Medulla oblongata (tissue), 1 donor: ENCODE measurements around the gene ARFGAP3.

Experiments used
- DNase-seq: peaks from one replicate; pipeline ENCODE4 v3.0.0-alpha.2; 2015; ENCODE audit errors: extremely low spot score

Gene ARFGAP3

DNA sequence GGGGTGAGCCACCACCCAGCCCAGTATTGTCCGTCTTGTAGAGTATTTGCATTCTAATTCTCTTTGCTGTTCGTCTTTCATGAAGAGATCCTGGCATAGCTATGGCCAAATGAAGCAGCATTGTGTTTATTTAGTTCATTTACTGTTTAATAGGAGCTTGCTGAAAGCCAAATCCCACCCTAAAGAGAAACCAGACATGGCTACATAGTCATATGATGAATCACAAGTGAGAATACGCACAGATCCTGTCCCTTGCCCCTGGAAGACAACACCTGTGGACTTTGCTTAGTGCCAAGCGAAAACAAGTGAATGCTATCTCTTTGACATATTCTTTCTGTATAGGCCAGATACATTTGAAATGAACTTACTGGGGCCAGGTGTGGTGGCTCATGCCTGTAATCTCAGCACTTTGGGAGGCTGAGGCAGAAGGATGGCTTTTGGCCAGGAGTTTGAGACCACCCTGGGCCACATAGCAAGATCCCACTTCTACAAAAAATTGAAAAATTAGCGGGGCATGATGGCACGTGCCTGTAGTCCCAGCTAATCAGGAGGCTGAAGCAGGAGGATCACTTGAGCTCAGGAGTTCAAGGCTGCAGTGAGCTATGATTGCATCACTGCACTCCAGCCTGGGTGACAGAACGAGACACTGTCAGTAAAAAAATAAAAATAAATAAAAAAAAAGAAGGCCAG is 5.1 kb upstream of the ARFGAP3 start:
- no peak for DNase-seq

DNA sequence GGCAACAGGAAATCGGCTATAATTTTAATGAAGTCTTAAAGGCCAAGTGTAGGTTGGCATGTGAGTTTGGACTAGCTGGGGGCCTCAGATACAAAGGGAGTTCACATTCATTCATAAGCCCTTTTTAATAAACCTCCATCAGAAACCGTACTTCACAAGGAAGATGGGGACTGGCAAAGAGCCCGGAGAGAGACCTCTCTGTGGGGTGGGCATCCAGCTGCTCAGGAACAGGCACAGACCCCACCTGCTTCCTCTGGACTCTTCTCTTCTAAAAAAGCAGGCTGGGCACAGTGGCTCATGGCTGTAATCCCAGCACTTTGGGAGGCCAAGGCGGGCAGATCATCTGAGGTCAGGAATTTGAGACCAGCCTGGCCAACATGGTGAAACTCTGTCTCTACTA is 3.9 kb upstream of the ARFGAP3 start:
- peak; percentile 37 for DNase-seq

DNA sequence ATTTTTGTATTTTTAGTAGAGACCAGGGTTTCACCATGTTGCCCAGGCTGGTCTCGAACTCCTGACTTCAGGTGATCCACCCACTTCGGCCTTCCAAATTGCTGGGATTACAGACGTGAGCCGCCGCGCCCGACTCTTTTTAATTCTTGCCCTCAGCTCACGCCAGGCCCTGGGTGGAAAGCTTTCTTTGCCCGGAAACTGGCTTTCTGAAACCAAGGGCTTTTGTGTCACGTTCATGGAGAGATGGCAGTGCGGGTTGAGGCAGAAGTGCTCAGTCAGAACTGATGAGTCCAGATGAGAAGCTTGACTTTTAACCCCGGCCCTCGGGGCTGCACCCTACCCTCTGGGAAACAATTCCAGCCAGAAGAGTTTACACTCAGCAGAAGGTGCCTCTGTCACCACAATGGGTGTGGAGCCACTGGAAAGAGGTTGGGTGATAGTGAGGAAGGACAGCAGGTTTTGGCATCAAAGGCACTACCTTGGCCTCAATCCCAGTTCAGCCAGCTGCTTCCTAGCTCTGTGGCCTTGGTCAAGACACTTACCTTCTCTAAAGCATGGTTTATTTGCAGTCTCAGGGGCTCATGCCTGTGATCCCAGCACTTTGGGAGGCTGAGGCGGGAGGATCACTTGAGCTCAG is 890 bp upstream of the ARFGAP3 start:
- no peak for DNase-seq

DNA sequence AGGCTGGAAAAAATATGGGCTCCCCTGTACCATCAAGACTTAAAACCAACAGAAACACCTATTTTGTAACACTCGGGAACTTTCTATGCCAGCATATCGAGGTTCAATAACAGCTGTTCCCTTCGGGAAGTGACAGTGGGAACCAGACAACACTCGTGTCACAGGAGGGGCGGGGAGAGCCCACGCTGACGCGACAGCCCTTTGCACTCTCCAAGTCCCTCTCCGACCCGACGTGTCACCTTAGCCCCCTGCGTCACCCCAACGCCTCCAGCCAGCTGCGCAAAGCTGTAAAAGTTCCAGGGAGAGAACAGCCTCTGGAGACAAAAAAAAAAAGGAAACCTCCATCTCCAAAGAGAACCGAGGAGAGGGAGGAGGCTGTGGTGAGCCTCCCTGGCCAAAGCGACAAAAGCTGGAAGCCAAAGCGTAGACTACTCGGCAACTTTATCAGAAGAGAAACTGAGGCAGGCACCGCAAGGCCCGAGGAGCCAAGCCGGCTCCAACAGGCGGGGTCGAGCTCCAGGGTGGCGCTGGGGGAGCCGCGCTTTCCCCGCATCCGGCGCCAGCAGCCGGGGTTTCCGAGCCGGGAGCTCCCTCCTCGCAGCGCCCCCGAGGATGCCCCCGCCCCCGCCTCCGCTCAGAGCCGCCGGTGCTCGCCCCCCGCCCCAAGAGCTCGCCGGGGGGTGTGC is 751 bp downstream of the ARFGAP3 start:
- DNase-seq: peak; percentile 71

DNA sequence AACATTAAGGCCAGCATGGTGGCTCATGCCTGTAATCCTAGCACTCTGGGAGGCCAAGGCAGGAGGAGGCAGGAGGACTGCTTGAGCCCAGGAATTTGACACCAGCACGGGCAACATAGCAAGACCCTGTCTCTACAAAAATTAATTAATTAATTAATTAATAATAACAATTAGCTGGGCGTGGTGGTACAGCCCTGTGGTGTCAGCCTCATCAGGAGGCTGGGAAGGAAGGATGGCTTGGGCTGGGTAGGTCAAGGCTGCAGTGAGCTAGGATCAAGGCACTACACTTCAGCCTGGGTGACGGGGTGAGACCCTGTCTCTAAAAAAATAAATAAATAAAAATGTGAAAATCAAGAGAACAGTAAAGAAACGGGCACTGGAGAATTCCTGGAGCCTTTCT is 1.4 kb downstream of the ARFGAP3 start:
- no peak for DNase-seq

DNA sequence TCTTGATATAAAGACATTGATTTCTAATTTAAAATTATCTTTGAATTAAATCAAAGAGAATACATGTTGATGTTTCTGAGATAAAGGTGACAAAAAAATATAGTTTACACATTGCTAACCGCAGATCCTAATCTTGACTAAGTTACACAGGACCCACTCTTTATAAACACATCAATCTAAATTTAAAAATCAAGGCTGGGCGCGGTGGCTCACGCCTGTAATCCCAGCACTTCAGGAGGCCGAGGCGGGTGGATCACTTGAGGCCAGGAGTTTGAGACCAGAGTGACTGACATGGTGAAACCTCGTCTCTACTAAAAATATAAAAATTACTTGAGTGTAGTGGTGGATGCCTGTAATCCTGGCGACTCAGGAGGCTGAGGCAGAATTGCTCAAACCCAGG is 1.9 kb downstream of the ARFGAP3 start:
- no peak for DNase-seq

DNA sequence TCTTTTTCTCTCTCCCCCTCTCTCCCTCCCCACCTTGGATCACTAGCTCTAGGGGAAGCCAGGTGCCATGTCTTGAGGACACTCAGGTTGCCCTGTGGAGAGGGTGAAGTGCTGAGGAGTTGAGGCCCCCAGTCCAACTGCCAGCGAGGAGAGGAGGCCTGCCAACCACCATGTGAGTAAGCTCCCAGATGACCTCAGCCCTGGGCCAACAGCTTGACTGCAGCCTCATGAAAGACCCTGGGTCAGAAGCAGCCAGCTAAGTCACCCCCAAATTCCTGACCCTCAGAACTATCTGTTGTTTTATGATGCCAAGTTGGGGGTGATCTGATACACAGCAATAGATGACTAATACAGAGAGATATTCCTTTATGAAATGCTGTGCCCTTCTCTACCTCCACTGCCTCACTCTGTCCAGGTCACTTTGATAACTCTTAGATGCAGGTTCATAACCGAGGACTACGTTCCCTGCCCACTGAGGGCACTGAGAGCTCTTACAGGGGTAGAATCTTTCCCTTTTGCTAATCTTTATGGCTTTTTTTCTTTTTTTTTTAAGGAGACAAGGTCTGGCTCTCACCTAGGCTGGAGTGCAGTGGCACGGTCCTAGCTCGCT is 8.0 kb downstream of the ARFGAP3 start:
- no peak for DNase-seq

DNA sequence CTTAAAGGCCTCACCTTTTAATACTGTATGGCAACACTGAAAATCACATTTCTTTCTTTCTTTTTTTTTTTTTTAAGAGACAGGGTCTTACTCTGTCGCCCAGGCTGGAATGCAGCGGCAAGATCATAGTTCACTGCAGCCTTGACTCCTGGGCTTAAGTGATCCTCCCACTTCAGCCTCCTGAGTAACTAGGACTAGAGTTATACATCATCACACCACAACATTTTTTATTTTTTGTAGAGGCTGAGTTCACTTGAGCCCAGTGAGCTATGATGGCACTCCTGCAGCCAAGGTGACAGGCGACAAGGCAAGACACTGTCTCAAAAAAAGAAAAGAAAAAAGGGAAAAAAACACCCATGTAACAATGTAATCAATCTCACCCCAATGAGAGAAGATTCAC is 10.0 kb downstream of the ARFGAP3 start:
- no peak for DNase-seq

DNA sequence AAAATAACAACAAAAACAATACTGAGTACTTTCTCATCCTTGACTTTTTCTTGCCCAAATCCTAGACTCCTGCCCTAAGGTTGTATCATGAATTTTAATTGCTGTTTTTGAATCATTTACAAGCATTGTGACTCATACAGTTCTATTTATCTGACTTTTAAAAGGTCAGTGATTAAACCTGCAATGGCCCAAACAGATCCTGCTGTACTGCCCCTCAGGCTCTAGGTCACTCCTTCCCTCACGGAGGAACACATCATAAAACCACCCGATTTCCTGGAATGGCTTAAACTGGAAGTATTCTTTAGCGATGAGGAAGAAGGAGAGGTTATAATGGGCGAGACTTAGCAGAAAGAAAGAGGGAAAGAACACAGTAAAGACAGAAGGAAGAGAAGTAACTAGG is 12.3 kb downstream of the ARFGAP3 start:
- no peak for DNase-seq

DNA sequence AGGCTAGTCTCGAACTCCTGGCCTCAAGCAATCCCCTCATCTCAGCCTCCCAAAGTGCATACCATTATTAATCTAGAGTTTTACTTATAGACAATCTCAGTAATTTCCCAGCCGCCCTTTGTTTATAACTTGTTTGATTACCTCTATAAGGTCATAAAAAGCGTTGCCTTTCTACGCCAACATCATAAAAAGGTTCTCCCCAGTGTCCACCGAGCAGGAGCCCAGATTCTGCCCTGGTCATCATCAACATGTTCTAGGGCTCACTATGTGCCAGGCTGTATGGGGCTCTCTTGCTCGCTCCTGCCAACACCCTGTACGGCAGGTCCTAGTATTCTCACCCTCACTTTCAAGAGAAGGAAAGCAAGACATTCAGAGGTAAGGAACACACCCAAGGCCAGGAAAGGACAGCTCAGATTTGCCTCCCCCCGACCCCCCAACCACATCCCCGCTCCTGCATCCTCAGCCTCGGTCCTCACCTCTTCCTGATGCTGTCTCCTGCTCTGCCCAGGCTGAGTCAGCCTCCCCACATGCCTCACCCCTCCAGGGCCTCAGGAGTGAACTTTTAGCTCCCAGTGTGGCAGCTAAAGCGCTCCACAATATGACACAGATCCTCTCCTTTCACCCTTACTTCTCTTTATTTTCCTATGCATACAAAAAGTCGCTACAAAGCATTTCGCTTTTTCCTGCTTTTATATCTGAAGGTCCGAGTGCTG is 14.3 kb downstream of the ARFGAP3 start:
- DNase-seq: no peak

DNA sequence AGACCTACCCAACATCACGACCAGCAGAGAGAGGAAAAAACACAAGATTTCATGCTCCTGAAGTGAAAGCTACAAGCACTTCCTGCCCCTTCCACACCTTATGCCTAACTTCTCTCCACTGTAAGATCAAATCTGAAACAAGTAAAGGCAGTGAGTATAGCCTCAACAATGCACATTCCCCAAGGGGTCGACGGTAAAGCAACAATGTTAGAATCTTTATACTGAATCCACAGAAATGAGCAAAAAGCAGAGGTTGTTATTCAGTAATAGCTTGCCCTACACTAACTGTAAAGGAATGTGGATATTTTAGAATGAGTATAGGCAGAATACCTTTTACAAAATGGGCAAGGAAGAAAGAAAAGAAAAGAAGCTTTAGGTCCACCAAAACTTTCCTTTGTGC is 15.6 kb downstream of the ARFGAP3 start:
- DNase-seq: no peak

DNA sequence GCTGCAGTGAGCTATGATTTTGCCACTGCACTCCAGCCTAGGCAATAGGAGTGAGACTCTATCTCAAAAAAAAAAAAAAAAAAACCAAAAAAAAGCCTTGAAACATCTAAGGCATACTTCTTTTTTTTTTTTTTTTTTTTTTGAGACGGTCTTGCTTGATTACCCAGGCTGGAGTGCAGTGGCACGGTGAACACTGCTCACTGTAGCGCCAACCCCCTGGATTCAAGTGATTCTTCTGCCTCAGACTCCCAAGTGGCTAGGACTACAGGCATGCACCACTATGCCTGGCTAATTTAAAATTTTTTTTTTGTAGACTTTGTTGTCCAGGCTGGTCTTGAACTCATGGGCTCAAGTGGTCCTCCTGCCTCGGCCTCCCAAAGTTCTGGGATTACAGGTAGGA is 19.5 kb downstream of the ARFGAP3 start:
- no peak for DNase-seq

DNA sequence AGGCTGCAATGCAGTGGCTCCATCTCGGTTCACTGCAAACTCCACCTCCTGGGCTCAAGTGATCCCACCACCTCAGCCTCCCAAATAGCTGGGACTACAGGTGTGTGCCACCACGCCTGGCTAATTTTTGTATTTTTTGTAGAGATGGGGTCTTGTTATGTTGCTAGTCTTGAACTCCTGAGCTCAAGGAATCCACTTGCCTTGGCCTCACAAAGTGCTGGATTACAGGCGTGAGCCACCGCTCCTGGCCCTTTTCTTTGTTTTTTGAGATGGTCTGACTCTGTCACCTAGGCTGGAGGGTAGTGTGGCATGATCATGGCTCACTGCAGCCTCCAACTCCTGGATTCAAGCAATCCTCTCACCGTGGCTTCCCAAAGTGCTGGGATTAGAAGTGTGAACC is 21.0 kb downstream of the ARFGAP3 start:
- no peak for DNase-seq

DNA sequence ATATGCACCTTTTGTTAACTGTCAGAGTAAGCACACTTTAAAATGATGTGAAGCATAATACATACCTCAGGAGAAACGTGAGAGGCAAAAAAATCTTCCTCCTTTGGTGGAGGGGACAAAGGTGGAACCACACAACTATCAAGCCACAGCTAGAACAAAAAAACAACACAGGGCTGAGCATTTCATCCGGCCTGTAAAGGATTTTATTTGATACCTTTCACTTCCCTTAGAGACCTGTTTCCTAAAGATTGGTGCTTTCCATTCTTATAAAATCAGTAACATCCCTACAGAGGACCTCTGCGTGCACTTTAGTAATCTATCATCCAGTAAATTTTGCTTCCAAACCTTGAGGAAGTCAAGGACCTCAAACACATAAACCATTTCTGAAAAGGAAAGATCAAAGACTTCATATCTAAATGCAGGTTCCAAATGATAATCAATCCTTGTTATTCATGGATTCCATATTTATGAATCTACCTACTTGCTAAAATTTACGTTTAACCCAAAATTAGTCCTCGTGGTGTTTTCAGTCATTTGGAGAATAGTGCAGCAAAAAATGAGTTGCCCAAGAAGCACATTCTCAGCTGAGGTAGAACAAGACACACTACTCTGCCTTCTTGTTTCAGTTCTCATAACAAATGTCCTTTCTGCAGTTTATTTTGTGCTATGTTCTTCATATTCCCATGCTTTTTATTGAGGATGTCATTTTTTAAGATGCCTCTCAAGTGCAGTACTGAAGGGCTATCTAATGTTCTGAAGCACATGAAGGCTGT is 22.7 kb downstream of the ARFGAP3 start:
- DNase-seq: no peak

DNA sequence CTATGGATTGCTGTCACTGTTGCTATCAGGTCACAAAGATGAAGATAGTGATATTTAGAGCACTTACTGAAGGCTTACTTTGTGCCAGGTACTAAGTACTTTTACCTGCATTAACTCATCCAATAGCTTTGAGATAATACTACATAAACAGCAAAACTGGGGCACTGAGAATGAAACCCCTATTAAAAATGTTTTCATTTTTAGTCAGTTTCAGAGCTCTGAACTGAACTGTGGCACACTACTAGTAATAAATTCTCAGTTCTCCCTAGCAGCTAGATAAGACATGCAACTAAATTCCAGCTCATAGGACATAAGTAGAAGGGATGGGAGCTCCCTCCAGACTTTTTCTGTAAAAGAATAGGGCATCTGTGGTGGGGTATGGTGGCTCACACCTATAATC is 24.0 kb downstream of the ARFGAP3 start:
- DNase-seq: no peak

DNA sequence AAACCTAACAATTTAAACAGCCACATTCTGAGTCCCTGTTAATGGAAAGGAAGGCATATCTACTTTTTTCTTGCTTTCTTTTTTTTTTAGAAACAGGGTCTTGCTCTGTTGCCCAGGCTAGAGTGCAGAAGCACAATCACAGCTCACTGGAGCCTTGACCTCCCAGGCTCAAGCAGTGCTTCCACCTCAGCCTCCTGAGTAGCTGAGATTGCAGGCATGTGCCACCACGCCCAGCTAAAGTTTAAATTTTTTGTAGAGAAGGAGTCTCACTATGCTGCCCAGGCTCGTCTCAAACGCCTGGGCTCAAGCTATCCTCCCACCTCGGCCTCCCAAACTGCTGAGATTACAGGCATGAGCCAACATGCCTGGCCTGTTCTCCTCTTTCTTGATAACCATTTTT is 25.4 kb downstream of the ARFGAP3 start:
- no peak for DNase-seq

DNA sequence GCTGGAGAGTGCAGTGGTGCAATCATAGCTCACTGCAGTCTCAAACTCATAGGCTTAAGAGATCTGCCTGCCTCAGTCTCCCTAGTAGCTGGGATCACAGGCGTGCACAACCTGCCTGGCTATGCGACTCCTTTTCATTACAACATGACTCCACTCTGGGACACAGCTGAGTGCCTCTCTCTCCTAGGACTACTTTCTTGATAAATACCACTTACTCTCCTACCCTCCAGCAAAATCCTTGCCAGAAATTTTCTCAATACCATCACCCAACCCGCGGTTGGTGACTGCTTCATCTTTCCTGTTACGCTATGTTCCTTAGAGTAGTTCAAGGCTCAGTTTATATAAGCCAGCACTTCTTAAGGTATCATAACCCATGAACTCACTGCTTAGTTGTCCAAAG is 26.9 kb downstream of the ARFGAP3 start:
- no peak for DNase-seq

DNA sequence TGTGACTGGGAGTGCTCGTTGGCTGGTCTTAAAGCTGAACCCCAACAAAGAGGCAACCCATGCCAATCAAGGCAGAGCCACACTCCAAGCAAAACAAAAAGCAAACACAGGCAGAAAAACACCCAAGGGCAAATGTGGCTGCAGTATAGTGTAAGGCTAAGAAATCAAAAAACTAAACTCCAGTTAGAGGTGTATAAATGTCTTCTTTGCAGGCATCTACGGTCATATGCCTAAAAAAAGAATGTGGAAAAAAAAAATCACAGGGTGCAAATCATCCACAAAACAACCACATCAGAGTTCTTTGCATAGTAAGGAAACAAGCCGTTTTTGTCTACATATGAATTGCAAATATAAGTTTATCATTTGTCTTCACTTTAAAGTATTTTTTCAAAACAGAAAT is 27.8 kb downstream of the ARFGAP3 start:
- no peak for DNase-seq

DNA sequence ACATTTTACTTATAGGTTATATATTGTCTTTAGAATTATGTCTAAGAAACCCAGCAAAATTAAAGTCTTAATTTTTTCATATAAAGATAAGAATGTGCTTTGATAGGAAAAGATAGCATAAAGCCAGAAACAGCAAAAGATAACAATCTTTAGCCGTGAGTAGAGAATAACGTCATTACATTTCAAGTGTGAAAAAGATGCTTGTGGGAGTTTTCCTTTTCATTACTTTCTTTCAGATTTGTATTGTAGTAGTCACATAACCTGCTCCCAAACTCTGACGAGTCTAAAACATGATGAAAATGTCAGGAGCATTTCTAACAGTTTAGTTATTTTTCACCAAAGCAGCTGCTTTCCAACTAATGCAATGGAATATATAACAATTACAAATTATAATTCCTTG is 31.3 kb downstream of the ARFGAP3 start:
- no peak for DNase-seq

DNA sequence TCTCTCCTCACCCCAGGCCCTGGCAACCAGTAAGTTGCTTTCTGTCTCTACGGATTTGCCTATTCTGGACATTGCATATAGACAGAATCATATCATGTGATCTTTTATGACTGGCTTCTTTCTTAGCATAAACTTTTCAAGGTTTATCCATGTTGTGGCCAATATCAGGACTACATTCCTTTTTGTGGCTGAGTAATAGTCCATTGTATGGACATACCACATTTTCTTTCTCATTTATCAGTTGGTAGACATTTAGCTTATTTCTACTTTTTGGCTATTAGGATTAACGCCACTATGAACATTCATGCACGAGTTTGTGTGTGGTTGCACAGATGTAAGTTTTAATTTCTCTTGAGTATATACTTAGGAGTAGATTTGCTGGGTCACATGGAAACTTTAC is 35.7 kb downstream of the ARFGAP3 start:
- no peak for DNase-seq

DNA sequence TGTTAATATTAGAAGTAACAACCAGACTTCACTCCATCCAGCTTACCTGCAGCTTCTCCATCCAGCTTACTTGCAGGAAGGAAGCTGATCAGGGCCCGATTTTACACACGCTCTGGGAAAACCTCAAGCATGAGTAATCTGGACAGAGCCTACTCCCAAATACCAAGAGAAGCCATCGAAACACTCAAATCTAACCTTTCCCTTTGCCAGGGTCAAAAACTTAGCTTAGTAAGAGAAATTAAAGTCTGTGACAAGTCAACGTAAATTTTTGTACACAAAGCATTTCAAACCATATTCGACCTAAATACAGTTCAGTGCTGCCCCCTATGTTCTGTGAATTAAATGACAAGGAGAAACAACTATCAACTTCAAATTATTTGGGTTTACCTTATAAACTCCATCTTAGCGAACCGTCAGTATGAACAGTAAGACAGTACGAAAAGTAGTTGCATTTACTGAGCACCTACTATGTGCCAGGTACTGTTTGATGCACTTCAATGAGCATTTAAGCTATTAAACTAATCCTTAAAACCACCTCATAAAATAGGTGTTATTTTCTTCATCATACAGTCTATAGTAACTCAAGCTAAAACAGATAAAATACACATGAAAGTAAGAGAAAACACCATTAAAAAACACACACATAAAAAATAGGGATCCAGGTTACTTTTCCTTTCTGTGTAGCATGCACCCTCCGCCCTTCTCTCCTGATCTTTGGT is 36.9 kb downstream of the ARFGAP3 start:
- DNase-seq: peak; percentile 18
